NCI-H774 (cell line): ENCODE data around the gene VPS39.

Experiments used
- DNase-seq: peaks from one replicate; lab custom pipeline; 2025; lab: John Stamatoyannopoulos, UW

VPS39 gene

DNA sequence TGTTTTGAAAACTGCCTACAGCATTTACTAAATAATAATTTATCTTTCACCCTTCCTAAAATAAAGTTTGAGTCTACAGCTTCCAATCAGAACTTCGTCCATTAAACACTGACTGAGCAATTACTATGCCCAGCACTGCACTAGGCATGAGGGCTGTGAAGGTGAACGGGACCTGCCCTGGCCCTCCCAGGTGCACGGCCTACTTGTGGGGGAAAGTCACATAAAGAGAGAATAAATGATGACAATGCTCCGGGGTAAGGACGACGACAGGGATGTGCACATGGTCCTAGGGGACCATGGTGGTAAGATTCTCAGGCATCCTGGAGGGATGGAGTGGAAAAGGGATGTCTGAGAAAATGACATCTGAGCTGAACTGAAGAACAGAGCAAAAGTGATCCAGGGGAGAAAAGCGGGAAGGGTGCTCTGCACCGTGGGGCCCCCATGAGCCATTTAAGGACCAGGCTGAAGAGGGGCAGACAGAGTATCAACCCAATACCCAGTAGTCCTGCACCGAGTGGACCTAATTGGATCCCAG is 63.2 kb downstream of the VPS39 start:
- DNase-seq: no peak

- no peak for DNase-seq
Measured at GRCh38 chr15:42143866-42144625, 64.1 kb downstream of the VPS39 start.

- no peak for DNase-seq
Measured at GRCh38 chr15:42143356-42143755, 64.7 kb downstream of the VPS39 start.

DNA sequence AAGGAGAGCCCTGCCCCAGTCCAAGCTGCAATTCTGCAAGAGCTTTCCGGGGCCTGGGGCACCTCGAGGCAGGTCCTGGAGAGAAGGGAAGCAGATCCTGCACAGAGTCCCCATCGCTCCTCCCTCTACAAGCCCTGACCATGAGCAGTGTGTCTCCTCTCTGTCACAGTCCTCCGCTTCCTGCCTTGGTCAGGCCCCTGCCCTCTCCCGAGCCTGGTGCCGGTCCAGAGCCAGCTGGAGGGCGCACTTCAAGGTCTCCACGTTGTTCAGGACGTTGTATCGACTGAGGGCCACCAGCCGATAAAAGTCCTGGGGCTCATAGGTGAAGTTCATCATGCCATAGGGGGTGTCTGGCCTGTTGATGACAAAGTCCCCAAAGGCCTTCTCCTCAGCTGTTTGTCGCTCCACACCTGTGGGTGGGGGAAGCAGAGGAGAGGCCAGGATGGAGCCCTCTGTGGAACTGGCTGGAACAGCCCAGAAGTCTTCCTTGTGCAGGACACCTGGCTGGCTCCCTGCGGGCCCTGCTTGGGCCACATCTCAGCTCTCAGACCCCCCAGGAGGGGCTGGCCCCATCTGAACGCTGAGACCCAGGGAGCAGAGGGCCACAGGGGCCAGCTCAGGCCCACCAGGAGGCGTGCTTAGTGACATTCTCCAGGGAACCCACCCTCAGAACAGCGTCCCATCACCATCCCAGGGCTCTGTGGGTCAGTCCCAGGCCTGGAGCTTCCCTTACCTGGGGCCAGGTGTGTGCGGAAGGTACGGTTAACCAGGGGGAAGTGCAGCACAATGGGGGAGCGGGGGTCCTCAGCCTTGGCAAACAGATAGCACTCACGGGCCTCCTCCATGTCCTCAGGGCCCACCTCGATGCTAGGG is 66.1 kb downstream of the VPS39 start:
- no peak for DNase-seq

DNA sequence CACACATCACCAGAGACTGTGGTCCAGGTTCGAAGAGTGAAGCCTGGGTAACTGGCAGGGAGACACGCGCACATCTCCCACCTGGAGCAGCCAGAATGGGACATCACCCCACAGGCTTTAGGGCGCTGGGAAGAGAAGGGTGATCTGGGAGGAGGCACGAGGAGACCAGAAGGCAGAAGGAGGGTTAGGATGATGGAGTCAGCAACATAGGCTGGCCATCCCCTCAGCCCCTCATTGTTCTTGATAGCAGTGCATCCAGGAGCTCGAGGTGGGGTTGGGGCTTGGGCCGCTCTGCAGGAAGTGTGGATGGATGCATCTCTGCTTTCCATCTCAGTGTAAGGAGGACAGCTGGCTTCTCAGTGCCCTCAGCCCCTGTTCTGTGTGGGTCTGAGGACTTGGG is 66.9 kb downstream of the VPS39 start:
- DNase-seq: no peak

DNA sequence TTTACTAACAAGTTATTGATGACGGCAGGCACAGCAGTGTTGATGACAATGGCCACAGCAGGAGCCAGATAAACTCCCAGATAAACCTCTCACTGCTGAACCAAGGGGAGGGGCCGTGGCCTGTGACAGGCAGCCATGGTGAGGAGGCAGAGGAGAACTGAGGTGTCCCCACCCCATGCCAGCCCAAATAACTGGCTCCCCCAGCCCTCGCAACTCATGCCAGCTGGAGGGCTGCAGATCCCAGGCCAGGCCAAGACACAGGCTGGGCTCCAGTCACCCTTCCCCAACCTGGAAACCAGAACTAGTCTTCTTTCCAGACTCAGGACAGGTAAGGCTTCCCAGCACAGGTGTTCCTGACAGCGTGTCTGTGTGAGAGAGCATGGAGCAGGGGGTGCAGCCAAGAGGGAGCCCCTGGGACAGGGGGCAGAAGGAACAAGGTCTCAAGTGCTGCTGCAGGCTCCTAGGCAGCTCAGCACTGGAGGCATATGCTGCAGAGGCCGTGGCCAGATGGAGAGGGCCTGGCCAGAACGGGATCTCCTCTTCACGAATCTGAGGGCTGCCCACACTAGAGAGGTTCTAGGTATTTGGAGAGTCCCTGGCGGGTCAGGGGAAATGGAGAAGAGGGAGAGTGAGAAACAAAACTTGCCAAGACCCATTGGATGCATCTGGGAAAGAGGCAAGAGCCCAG is 67.6 kb downstream of the VPS39 start:
- no peak for DNase-seq

DNA sequence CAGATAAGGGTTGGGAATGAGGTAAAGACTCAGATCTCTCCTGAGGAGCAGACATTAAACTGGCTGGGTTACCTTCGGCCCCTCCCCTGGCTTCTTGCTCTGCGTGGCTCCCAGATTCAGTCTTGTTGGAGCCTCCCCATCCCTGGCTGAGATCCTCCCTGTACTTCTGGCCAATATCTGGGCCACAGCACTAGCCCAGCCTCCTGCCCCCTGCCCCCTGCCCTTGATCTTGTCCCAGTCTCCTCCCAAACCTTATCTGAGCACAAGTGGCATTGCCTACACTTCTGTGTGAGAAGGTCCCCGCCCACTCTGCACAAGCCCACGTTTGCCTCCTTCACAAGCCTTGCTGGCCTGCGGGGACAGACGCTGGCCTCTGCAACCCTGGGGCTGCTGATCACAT is 68.5 kb downstream of the VPS39 start:
- no peak for DNase-seq

DNA sequence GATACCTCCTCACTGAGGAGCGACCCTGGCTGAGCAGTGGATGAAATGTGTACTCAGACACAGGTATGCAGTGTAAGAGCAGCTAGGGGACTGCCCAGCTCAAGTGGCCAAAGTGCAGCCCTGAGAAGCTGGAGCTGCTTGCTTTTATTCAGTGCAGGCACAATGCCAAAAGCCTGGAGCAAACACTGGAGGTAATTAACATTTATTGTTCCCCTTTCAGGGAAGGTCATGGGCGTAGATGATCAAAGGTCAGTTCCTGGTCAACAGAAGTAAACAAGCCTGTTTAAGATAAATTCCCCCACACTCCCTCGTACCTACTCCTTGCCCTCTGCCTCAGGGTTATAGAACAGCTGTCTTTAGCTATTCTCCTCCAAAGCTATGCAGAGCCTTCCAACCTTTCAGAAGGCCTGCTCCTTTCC is 69.1 kb downstream of the VPS39 start:
- DNase-seq: no peak

DNA sequence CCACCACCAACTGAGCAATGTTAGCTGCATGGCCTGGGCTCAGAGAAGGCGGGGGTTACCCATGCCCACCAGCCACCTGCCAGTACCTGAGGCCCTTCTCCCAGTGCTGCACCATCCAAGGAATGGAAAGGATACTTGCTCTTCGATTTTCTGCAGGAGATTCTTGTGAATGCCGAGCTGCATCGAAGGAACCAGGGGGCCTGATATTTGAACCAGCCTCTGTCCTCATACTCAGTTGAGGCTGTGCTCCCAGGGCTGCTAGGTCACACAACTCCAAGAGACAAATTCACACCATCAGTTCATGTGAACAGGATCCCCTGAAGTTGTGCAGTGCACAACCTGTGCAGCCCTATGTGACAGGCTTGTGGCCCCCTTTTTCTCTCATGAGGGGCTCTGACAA is 69.7 kb downstream of the VPS39 start:
- no peak for DNase-seq

GRCh38 chr15:42137461-42138261 is 70.4 kb downstream of the VPS39 start:
- DNase-seq: peak; percentile 30

DNA sequence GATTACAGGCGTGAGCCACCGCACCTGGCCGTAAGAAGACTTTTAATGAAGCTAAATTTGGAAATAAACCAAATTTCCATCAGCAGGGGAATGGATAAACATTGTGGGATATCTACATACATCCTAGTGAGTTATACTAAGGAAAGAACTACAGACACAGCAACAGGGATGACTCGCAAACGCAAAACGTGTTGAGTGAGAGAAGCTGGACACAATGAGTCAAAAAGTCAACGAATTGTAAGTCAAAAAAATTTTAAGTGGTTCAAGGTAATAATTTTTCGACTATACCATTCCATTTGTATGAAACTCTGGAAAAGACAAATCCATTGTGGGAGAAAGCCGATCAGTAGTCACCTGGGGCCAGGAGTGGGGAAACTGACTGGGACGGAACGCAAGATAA is 71.6 kb downstream of the VPS39 start:
- DNase-seq: no peak

DNA sequence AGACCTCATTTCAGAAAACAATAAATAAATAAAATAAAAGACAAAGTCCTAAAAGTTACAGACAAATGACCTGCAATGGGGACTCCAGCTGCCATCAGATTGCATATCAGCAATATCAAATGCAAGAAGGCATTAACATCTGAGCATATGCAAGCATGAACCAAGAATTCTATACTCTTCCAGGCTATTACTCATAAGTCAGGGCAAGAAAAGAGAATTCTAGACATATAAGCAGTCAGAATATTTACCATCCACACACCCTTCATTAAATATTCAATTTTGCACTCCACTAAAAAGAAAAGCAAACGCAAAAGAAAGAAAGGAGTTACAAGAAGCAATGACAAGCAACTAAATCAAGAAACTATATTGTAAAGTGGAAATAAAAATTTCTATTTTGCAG is 72.8 kb downstream of the VPS39 start:
- no peak for DNase-seq

DNA sequence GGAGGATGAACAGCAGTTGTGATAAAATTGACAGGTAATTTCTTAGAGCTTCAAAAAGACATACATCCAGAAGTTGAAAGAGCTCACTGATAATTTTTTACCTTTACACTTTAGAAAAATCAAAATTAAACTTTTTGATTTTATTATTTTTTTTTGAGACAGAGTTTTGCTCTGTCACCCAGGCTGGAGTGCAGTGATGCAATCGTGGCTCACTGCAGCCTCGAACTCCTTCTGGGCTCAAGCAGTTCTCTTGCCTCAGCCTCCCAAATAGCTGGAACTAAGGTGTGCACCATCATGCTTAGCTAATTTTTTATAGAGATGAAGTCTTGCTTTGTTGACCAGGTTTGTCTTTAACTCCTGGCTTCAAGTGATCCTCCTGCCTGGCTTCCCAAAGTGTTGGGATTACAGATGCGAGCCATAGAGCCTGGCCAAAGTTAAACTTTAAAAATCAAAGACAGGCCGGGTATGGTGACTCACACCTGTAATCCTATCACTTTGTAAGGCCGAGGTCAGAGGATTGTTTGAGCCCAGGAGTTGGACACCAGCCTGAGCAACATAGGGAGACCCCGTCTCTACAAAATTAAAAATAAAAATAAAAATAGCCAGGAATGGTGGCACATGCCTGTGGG is 73.4 kb downstream of the VPS39 start:
- no peak for DNase-seq

GRCh38 chr15:42133886-42134502 is 74.1 kb downstream of the VPS39 start:
- DNase-seq: peak; percentile 42

DNA sequence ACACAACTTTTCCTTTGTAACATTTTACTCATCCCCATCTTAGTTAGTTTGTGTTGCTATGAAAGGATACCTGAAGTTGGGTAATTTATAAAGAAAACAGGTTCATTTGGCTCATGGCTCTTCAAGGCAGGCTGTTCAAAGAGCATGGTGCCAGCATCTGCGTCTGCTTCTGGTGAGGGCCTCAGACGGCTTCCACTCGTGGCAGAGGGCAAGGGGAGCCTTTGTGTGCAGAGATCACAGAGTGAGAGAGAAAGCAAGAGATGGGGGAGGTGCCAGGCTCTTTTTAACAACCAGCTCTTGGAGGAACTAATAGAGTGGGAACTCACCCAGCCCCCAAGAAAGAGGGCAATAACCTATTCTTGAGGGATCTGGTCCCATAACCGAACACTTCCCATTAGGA is 74.7 kb downstream of the VPS39 start:
- DNase-seq: no peak

GRCh38 chr15:42131826-42132806 is 76.0 kb downstream of the VPS39 start:
- DNase-seq: peak; percentile 29

DNA sequence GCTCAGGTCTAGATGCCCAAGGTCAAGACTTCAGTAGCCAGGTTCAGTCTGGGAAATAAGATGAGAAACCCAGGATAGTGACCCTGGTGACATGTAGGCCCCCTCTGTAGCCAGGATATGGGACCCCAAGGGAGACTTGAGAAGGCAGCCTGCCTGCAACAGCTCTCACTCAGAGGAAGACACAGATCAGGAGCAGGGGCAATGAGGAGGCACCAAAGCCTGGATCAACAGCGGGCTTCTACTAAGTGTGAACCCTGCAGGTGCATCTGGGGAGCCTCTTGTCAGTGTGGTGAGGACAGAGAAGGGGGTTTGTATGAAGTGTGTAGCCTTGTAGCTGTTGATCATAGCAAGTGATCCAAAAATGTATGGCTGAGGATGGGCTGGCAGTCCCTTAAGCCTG is 77.1 kb downstream of the VPS39 start:
- DNase-seq: no peak

- no peak for DNase-seq
Measured at GRCh38 chr15:42130246-42130986, 77.7 kb downstream of the VPS39 start.

DNA sequence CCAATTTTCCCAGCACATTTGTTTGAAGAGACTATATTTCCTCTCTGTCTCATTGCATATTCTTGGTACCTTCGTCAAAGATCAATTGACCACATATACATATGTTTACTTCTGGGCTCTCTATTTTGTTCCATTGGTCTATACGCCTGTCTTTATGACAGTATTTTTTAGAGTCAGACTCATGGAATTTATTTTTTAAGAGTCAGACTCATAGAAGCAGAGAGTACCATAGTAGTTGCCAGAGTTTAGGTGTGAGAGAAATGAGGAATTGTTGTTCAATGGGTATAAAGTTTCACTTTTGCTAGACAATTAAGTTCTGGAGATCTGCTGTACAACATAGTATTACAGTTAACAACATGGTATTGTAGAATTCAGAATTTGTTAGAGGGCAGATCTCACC is 78.7 kb downstream of the VPS39 start:
- no peak for DNase-seq
